HG03135 (cell line): ENCODE measurements around the gene ARSG.

ENCODE experiments used
- ATAC-seq: cut with Tn5 transposase; IDR thresholded peaks from one replicate; pipeline ENCODE4 v1.9.1; 2021; ENCODE audit warnings: mild to moderate bottlenecking, moderate library complexity; ENCODE audit not compliant: unreplicated experiment

Gene ARSG

GRCh38 chr17:68424203-68424602 is 132.9 kb downstream of the ARSG start:
- no peak for ATAC-seq

GRCh38 chr17:68424861-68425260 is 133.6 kb downstream of the ARSG start:
- ATAC-seq = no peak

- no peak for ATAC-seq
Measured at GRCh38 chr17:68425979-68426378, 134.7 kb downstream of the ARSG start.

GRCh38 chr17:68427575-68427974 is 136.3 kb downstream of the ARSG start:
- ATAC-seq = no peak

GRCh38 chr17:68428498-68429172 is 137.3 kb downstream of the ARSG start:
- no peak for ATAC-seq

GRCh38 chr17:68429881-68430280 is 138.6 kb downstream of the ARSG start:
- no peak for ATAC-seq

GRCh38 chr17:68431045-68431608 is 139.8 kb downstream of the ARSG start:
- ATAC-seq = no peak

GRCh38 chr17:68431661-68432071 is 140.4 kb downstream of the ARSG start:
- no peak for ATAC-seq

GRCh38 chr17:68432086-68432864 is 141.0 kb downstream of the ARSG start:
- no peak for ATAC-seq

GRCh38 chr17:68433211-68433610 is 141.9 kb downstream of the ARSG start:
- ATAC-seq = no peak

GRCh38 chr17:68433911-68434508 is 142.7 kb downstream of the ARSG start:
- no peak for ATAC-seq

- no peak for ATAC-seq
Measured at GRCh38 chr17:68435361-68435760, 144.1 kb downstream of the ARSG start.

GRCh38 chr17:68435876-68436842 is 144.9 kb downstream of the ARSG start:
- peak; percentile 50 for ATAC-seq

- peak; percentile 58 for ATAC-seq
Measured at GRCh38 chr17:68437979-68438822, 146.9 kb downstream of the ARSG start.

GRCh38 chr17:68439656-68440290 is 148.5 kb downstream of the ARSG start:
- ATAC-seq = no peak

GRCh38 chr17:68440526-68440925 is 149.2 kb downstream of the ARSG start:
- ATAC-seq = no peak

GRCh38 chr17:68441070-68441770 is 149.9 kb downstream of the ARSG start:
- no peak for ATAC-seq

- no peak for ATAC-seq
Measured at GRCh38 chr17:68443972-68444464, 152.7 kb downstream of the ARSG start.
